Muscle layer of duodenum (tissue), 2 donors: ENCODE data around the gene IL4R.

Source experiments
- H3K27ac ChIP-seq: one replicate; pipeline ENCODE4 v1.7.0; 2013; ENCODE audit warnings: mild to moderate bottlenecking, low read length
- H3K27me3 ChIP-seq: one replicate; pipeline ENCODE4 v1.7.0; 2013; ENCODE audit warnings: low read depth, mild to moderate bottlenecking, control low read depth, low read length
- H3K36me3 ChIP-seq, 2 donors: one replicate each; pipeline ENCODE4 v1.7.0; 2013; ENCODE audit warnings: low read length in 2 of 2, control low read depth in 1 of 2, mild to moderate bottlenecking in 1 of 2; ENCODE audit not compliant: insufficient read depth in 2 of 2, control insufficient read depth in 1 of 2
- H3K4me1 ChIP-seq, 2 donors: one replicate each; pipeline ENCODE4 v1.7.0; 2013; ENCODE audit warnings: low read length in 2 of 2, mild to moderate bottlenecking in 2 of 2, control low read depth in 1 of 2, moderate library complexity in 1 of 2; ENCODE audit not compliant: insufficient read depth in 2 of 2, control insufficient read depth in 1 of 2
- H3K4me3 ChIP-seq, 2 donors: one replicate each; pipeline ENCODE4 v1.7.0; 2013; ENCODE audit warnings: low read length in 2 of 2, low read depth in 1 of 2, mild to moderate bottlenecking in 1 of 2
- H3K9me3 ChIP-seq, 2 donors: one replicate each; pipeline ENCODE4 v1.7.0; 2013; ENCODE audit warnings: low read length in 2 of 2, control low read depth in 1 of 2, mild to moderate bottlenecking in 1 of 2; ENCODE audit not compliant: control insufficient read depth in 1 of 2
- donor health status: healthy.

The IL4R gene

DNA sequence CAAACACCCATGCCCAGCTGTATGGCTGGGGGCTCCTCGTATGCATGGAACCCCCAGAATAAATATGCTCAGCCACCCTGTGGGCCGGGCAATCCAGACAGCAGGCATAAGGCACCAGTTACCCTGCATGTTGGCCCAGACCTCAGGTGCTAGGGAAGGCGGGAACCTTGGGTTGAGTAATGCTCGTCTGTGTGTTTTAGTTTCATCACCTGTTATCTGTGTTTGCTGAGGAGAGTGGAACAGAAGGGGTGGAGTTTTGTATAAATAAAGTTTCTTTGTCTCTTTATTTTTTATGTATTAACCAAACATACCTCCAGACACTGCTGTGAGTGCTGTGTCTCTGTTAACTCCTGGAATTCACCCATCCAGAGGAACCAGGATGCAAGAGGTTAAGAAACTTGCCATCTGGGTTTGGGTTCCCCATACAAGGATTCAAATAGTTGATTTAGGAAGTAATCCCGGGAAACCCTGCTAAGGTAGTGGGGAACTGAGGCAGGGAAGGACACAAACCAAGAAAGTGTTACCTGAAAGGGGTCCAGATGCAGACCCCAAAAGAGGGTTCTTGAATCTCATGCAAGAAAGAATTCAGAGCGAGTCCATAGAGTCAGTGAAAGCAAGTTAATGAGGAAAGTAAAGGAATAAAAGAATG lies 50.8 kb downstream of the IL4R start:
- Histone ChIP-seq H3K4me1 (peaks cover 5 to 15% of the 10 kb centered on the region in 2 donors), H3K27ac (peak overlapping the region; percentile 60), H3K36me3 (peaks cover 23 to 47% of the 10 kb centered on the region in 2 donors), H3K4me3 (no peak overlapping the region), H3K27me3 (no peaks in the 10 kb centered on the region), H3K9me3 (no peaks in the 10 kb centered on the region)

DNA sequence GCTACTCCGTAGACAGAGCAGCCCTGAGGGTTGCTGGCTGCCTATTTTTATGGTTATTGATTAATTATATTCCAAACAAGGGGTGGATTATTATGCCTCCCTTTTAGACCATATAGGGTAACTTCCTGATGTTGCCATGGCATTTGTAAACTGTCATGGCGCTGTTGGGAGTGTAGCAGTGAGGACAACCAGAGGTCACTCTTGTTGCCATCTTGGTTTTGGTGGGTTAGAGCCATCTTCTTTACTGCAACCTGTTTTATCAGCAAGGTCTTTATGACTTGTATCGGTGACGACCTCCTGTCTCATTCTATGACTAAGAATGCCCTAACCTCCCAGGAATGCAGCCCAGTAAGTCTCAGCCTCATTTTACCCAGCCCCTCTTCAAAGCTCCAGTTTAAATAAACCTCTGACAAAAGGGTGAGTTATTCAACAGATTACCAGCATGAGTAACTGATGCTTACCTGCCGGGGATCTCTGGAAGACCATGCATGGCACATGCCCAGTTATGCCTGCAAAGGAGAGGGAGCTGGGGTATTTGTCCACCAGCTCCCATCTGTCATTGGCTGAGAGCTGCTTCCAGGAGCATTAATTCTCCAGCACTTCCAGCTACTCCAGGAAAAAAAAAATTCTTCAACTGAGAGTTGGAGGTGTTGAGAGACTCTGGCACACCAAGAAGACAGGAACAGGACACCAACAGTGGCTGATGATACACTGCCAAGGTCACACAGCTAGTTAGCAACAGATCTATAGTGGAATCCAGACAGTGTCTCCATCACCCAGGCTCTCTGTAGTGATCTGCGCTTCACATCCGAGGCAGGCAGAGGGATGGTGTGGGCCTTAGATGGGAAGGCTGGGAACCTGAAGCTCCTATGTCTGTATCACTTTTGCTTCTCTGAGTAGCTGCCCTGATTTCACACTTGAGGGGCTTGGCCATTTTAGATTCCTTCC lies 51.6 kb downstream of the IL4R start:
- H3K4me1 ChIP-seq = peaks cover 5 to 15% of the 10 kb centered on the region in 2 donors
- no peak overlapping the region for H3K4me3 ChIP-seq
- no peaks in the 10 kb centered on the region for H3K27me3 ChIP-seq
- no peaks in the 10 kb centered on the region for H3K9me3 ChIP-seq
- H3K27ac ChIP-seq = peak overlapping the region; percentile 60
- peaks cover 19 to 40% of the 10 kb centered on the region in 2 donors for H3K36me3 ChIP-seq

GRCh38 chr16:27366687-27367460 lies 53.1 kb downstream of the IL4R start:
- Histone ChIP-seq H3K4me1 (peaks cover 5 to 15% of the 10 kb centered on the region in 2 donors), H3K27me3 (no peaks in the 10 kb centered on the region), H3K4me3 (no peak overlapping the region), H3K36me3 (peaks cover 12 to 25% of the 10 kb centered on the region in 2 donors), H3K9me3 (no peaks in the 10 kb centered on the region), H3K27ac (peak overlapping the region; percentile 7)

GRCh38 chr16:27367461-27368357 lies 53.9 kb downstream of the IL4R start:
- Histone ChIP-seq H3K27me3 (no peaks in the 10 kb centered on the region), H3K36me3 (peaks cover 4 to 17% of the 10 kb centered on the region in 2 donors), H3K4me3 (peak overlapping the region; percentile 32 to 50), H3K4me1 (peaks cover 5 to 15% of the 10 kb centered on the region in 2 donors), H3K27ac (peak overlapping the region; percentile 40), H3K9me3 (no peaks in the 10 kb centered on the region)

GRCh38 chr16:27368358-27368722 lies 54.6 kb downstream of the IL4R start:
- H3K27me3 ChIP-seq = no peaks in the 10 kb centered on the region
- H3K4me1 ChIP-seq = peaks cover 5 to 11% of the 10 kb centered on the region in 2 donors
- H3K27ac ChIP-seq = no peak overlapping the region
- no peaks in the 10 kb centered on the region for H3K9me3 ChIP-seq
- H3K36me3 ChIP-seq = peaks cover 0 to 11% of the 10 kb centered on the region in 2 donors
- H3K4me3 ChIP-seq = no peak overlapping the region

DNA sequence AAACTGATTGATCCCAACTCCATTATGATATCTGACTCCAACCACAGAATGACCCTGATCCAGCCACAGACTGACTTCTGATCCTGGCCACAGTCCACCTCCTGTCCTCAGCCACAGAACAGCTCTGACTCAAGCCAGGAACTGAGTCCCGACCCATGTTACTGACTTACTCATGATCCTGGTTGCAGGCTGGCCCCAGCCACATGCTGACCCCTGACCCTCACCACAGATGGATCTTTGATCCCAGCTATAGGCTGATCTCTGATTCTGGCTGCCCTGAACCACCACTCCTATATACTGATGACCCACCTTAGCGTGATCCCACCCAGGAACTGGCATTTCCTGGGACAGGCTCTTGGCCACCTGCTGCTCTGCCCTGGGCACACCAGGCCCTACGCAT lies 56.0 kb downstream of the IL4R start:
- no peaks in the 10 kb centered on the region for H3K27me3 ChIP-seq
- H3K36me3 ChIP-seq = no peaks in the 10 kb centered on the region
- no peak overlapping the region for H3K27ac ChIP-seq
- no peak overlapping the region for H3K4me3 ChIP-seq
- peaks cover 5 to 7% of the 10 kb centered on the region in 2 donors for H3K4me1 ChIP-seq
- no peaks in the 10 kb centered on the region for H3K9me3 ChIP-seq

GRCh38 chr16:27370318-27370717 lies 56.5 kb downstream of the IL4R start:
- Histone ChIP-seq H3K4me1 (peaks cover 5 to 7% of the 10 kb centered on the region in 2 donors), H3K9me3 (no peaks in the 10 kb centered on the region), H3K4me3 (no peak overlapping the region), H3K27ac (no peak overlapping the region), H3K36me3 (no peaks in the 10 kb centered on the region), H3K27me3 (no peaks in the 10 kb centered on the region)

- Histone ChIP-seq H3K4me1 (no peaks in the 10 kb centered on the region), H3K9me3 (no peaks in the 10 kb centered on the region), H3K27ac (no peak overlapping the region), H3K27me3 (no peaks in the 10 kb centered on the region), H3K36me3 (no peaks in the 10 kb centered on the region), H3K4me3 (no peak overlapping the region)
Observed at GRCh38 chr16:27373312-27373711, 59.5 kb downstream of the IL4R start.

DNA sequence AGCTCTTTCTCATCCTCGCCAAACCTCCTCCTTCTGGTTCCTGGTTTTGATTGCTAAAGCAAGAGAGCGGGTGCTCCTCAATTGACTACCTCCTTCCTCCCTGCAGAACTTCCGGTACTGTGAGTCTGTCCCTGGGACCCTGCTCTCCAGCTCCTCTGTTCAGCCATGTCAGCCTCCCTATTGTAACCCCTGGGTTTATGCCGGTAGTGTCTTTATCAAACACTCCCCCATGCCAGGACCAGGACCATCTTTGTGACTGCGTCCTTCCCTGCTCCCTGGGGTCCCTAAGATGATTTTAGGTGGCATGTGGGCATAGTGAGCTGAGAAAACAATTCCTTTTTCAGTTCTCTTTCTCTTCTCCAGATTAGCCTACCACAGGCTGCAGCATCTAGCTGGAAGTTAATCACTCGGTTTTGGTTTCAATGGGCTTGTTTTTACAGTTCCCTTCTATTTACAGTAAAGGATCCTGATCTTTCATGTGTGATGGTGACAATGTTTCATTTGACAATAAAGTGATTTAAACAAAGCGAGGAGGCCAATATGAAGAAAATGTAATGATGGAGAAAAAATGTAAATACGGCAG lies 60.5 kb downstream of the IL4R start:
- no peaks in the 10 kb centered on the region for H3K27me3 ChIP-seq
- peak overlapping the region; percentile 2 for H3K27ac ChIP-seq
- H3K9me3 ChIP-seq = no peaks in the 10 kb centered on the region
- no peaks in the 10 kb centered on the region for H3K4me1 ChIP-seq
- H3K4me3 ChIP-seq = peak overlapping the region in 1 of 2 donors; percentile 4
- no peaks in the 10 kb centered on the region for H3K36me3 ChIP-seq

DNA sequence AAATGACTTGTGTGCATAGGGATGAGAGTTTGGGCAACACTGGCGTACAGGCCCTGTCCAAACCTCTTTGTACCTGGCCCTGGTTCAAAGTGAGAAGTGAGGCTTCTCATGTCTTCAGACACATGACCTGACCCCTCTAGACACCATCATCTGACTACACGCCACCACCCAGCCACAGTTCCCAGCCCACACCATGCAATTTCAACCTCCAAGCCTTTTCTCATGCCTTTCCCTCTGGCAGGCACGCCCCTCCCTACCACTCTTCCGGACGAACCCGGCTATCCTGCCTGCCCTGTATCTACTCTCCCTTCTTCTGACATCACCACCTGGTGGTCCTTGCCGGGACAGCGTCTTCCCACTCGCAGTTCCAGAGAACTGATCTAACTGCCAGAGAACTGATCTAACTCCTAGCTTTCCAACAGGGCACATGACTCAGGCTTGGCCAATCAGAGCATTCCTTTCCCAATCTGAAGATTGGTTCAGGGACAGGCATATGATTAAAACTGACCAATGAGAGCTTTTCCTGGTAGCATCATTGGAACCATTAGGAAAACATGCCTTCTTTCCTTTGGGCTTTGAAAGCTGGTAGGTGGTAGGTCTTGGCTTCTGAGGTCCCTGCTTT lies 61.1 kb downstream of the IL4R start:
- peak overlapping the region; percentile 2 for H3K27ac ChIP-seq
- H3K4me1 ChIP-seq = no peaks in the 10 kb centered on the region
- H3K27me3 ChIP-seq = no peaks in the 10 kb centered on the region
- no peaks in the 10 kb centered on the region for H3K9me3 ChIP-seq
- peak overlapping the region; percentile 4 to 39 for H3K4me3 ChIP-seq
- no peaks in the 10 kb centered on the region for H3K36me3 ChIP-seq
